Mucosa of descending colon (tissue), 3 donors: ENCODE measurements around the gene SYS1. TPM values are rescaled to one million over a fixed set of nuclear protein-coding genes. Genes with fewer than 3 reads are reported as not detected.
A peak's percentile ranks its signal among the peaks of the same experiment; 100 is the strongest.

ENCODE experiments used
- ATAC-seq: fragments of 200-7000 bp; cut with Tn5 transposase; one replicate; pipeline ENCODE4 v1.9.1; 2020; ENCODE audit warnings: mild to moderate bottlenecking, moderate library complexity
- DNase-seq, 3 donors: peaks; one replicate each; pipeline ENCODE4 v3.0.0-alpha.2; 2020
- H3K36me3 ChIP-seq: fragments of 200-600 bp; one replicate; pipeline ENCODE4 v1.8.0; 2021; ENCODE audit warnings: low read depth, mild to moderate bottlenecking
- H3K4me1 ChIP-seq: fragments of 200-600 bp; one replicate; pipeline ENCODE4 v1.8.0; 2021; ENCODE audit warnings: low read depth, mild to moderate bottlenecking
- H3K4me3 ChIP-seq: fragments of 200-600 bp; one replicate; pipeline ENCODE4 v1.8.0; 2021; ENCODE audit warnings: mild to moderate bottlenecking
- H3K9me3 ChIP-seq: fragments of 200-600 bp; one replicate; pipeline ENCODE4 v1.8.0; 2021; ENCODE audit warnings: mild to moderate bottlenecking
- CTCF ChIP-seq: fragments of 200-600 bp; IDR thresholded peaks from one replicate; pipeline ENCODE4 v1.8.0; 2022; ENCODE audit warnings: antibody characterized with exemption, mild to moderate bottlenecking
- intact Hi-C, 2 donors: fragments of 100-400 bp; cut with DNase I in 1 of 2; cut with micrococcal nuclease in 1 of 2; formaldehyde crosslinking; loops; one replicate each; pipeline versions ENCODE4 v1.11.0 to v1.11.1; 2022; cut with DNase I, micrococcal nuclease
- total RNA-seq, 3 donors: library from RNA; stranded (reverse); fragmentation: NEBNext Ultra II Directional in 2 of 3; extraction: Animal tissue kit (Norgen Biotek cat#: 25700) in 2 of 3; gene quantifications; one replicate each; pipeline versions ENCODE4 v1.2.1 to v1.2.4, GENCODE V29; 2021 to 2023
- donor health status: DM: no; HTN: no; CAD: no; lungs with moderate emphysema.
- donor health status: DM: no; HTN: no; CAD: no.
- donor health status: DM: no; HTN: yes; CAD: no.

Gene SYS1
- total RNA-seq, 3 donors from 2014 or later = 37.2 to 41.7 (median 39.9) TPM

- ATAC-seq (peak; percentile 49), DNase-seq (no peak)
- no peak for TF ChIP-seq CTCF
- peaks cover 23% of the 10 kb centered on the region for H3K4me1 ChIP-seq
- no peak overlapping the region for H3K4me3 ChIP-seq
- intact Hi-C loops = no loop called here
- no peaks in the 10 kb centered on the region for H3K9me3 ChIP-seq
- no peaks in the 10 kb centered on the region for H3K36me3 ChIP-seq
Observed at GRCh38 chr20:45355209-45356084, 7.5 kb upstream of the SYS1 start.

GRCh38 chr20:45358282-45359068, 4.5 kb upstream of the SYS1 start:
- Histone ChIP-seq H3K4me1 (peaks cover 31% of the 10 kb centered on the region), H3K4me3 (no peak overlapping the region), H3K36me3 (peaks cover 3% of the 10 kb centered on the region), H3K9me3 (no peaks in the 10 kb centered on the region)
- DNase-seq (no peak), ATAC-seq (no peak)
- intact Hi-C loops = no loop called here
- no peak for TF ChIP-seq CTCF

DNA sequence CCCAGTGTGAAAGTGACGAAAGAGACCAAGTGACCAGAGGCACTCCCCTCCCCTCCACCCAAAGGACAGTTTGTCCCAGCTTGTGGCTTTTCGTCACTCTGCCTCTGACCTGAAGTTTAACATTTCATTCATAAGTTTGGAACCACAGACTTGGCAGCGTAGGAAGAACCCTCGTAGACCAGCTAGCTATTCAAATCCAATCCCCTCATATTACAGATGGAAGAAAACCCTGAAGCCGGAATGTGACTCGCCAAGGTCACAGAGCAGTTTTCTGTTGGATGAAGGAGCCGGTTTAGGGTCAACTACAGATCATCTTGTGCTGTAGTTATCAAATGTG, 3.9 kb upstream of the SYS1 start:
- no peak for DNase-seq

DNA sequence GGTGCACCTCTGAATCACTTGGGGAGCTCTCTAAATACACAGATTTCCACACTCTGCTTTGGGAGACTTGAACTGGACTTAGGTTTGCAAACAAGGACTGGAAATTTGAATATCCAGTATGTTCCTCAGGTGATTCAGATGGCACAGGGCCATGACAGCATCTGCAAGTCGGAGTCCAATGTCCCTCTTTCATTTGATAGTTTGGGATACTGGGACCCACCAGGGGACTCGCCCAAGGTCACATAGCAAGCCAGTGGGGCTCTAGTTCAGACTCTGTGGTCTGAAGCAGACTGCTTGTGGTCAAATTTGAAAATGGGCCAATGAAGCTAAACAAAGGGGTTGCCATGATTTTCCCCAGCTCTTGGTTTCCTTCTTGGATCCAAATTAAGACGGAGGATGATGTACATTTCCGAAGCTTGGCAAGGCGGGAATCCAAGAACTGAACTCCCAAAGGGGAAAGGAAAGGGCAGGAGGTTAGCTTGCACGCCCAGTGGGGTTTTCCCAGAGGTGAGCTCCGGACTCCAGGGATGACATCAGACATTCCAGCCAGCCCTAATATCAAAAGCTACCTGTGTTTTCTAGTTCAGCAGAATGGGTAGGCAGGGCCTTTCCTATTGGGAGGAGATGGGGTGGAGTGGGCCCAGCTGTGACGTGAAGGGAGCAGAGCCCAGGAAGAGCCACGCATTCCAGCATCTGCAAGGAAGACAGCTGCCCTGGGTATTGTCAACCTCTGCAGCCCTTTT, 3.4 kb upstream of the SYS1 start:
- H3K4me3 ChIP-seq = no peak overlapping the region
- peaks cover 37% of the 10 kb centered on the region for H3K4me1 ChIP-seq
- intact Hi-C loops = no loop called here
- ATAC-seq (peak; percentile 4), DNase-seq (no peak)
- H3K9me3 ChIP-seq = no peaks in the 10 kb centered on the region
- TF ChIP-seq CTCF = no peak
- peaks cover 3% of the 10 kb centered on the region for H3K36me3 ChIP-seq

More for the DNA sequence above, 3.9 kb upstream of the SYS1 start:
- H3K4me1 ChIP-seq = peaks cover 36% of the 10 kb centered on the region
- no peaks in the 10 kb centered on the region for H3K9me3 ChIP-seq
- intact Hi-C loops = no loop called here
- no peak overlapping the region for H3K4me3 ChIP-seq
- no peak for ATAC-seq
- peaks cover 3% of the 10 kb centered on the region for H3K36me3 ChIP-seq
- no peak for TF ChIP-seq CTCF

DNA sequence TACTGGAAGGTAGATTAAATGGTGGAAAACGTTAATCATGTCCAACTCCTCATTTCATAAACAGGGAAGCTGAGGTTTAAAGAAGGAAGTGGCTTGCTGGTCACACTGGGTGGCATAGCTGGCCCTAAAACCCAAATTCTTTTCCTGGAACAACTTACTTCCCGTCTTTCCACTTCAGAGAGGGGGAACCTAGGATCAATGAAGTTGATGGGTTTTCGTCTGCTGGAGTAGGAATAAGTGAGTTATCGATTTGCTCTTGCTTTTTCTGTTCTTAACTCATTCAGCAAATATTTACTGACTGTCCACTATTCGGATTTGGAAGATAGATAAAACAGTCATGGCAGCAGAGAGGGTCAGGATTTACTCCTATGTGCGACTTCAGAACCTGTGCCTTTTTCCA, 1.2 kb upstream of the SYS1 start:
- H3K4me1 ChIP-seq = peaks cover 48% of the 10 kb centered on the region
- intact Hi-C loops = no loop called here
- TF ChIP-seq CTCF = no peak
- H3K9me3 ChIP-seq = no peaks in the 10 kb centered on the region
- H3K36me3 ChIP-seq = peaks cover 5% of the 10 kb centered on the region
- ATAC-seq (no peak), DNase-seq (peak in 1 of 3 donors; percentile 8)
- no peak overlapping the region for H3K4me3 ChIP-seq
